Measurements from ENCODE around the gene KCND2. TPM values are rescaled to one million over a fixed set of nuclear protein-coding genes. Genes with fewer than 3 reads are reported as not detected.
"Not testable (repeated sequence)": the region's sequence is repeated elsewhere in the genome, so short reads cannot be mapped to it uniquely, and the experiment has no call there.

The KCND2 gene
- total and polyA plus RNA-seq, 12 donors, result 0.04 to 0.64 (median 0.16) TPM; not detected in 4

DNA sequence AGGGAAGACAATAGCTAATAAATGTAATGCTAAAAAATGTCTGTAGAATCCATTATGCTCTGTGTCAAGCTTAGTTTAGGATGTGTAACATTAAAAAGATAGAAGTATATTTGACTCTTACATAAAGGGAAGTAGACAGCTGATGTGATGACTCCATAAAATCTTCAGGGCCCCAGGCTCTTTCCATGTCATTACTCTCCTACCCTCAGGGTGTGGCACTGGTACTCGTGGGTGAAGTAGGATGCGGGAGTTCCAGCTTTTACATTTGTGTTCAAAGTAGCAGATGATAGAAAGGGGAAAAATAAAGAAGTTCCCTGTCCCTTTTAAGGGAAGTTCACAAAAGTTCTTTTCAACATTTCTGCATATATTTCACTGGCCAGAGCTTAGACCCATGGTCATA is 427.8 kb downstream of the KCND2 start:
- TF ChIP-seq CTCF (IDR thresholded peaks at IDR 0.05), result no peak
- ATAC-seq (no peak), DNase-seq (no peak)
- intact Hi-C loops (cut with DNase I), result no loop called here
- Histone ChIP-seq H3K36me3 (no peaks in the 10 kb centered on the region), H3K9me3 (peaks cover 0 to 14% (median 0%) of the 10 kb centered on the region in 11 donors), H3K4me3 (no peak overlapping the region), H3K27ac (no peak overlapping the region), H3K4me1 (peaks cover 0 to 4% (median 0%) of the 10 kb centered on the region in 9 donors), H3K27me3 (no peaks in the 10 kb centered on the region)
- 89 to 91% methylated on average over 2 of the region's 2 CpGs for WGBS, 2 donors

DNA sequence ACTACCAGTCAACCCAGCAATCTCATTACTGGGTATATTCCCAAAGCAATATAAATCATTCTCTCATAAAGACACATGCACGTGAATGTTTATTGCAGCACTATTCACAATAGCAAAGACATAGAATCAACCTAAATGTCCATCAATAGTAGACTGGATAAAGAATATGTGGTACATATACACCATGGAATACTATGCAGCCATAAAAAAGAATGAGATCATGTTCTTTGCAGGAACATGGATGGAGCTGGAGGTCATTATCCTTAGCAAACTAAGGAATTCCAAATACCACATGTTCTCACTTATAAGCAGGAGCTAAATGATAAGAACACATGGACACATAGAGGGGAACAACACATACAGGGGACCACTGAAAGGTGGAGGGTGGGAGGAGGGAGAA is 429.4 kb downstream of the KCND2 start:
- H3K4me1 ChIP-seq; H3K36me3 ChIP-seq; H3K9me3 ChIP-seq; ATAC-seq; H3K27me3 ChIP-seq; H3K4me3 ChIP-seq; H3K27ac ChIP-seq; intact Hi-C loops (cut with DNase I); DNase-seq: not testable (repeated sequence)
- 89 to 91% methylated on average over 1 of the region's 1 CpG for WGBS, 2 donors

DNA sequence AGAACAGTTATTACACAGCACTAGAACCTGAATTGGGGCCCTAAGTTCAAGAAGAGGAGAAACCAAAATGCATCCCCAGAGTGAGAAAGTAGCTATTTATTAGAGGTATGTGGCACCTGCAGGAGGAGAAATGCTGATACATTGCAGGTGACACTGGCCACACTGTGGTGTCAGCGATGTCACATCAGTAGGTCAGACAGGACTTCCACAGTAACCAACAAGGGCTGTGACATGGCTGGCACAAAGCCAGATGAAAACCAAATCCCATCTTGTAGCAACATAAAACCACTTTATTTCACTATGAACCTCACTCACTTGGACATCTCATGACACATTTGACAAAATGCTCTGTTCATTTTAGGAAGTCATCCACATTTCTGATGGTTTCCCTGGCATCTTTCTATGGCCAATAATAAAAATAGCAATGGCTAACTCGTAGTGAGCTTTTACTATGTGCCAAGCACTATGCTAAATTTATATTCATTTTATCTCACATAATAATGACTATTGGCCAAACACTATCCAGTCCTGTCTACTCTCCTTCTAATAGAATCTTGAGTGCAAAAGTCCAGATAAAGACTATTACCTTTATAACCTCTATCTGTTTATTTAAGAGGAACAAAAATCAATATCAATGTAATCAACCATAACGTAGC is 430.7 kb downstream of the KCND2 start:
- Histone ChIP-seq H3K36me3 (no peaks in the 10 kb centered on the region), H3K4me3 (no peak overlapping the region), H3K27ac (no peak overlapping the region), H3K9me3 (peaks cover 0 to 6% (median 0%) of the 10 kb centered on the region in 11 donors), H3K27me3 (no peaks in the 10 kb centered on the region), H3K4me1 (peaks cover 0 to 4% (median 0%) of the 10 kb centered on the region in 9 donors)
- intact Hi-C loops (cut with DNase I), result no loop called here
- no peak for DNase-seq
- 36 to 44% methylated on average over 3 of the region's 3 CpGs for WGBS, 2 donors
- no peak for TF ChIP-seq CTCF (IDR thresholded peaks at IDR 0.05)
- ATAC-seq, result no peak

GRCh38 chr7:120709252-120709971 is 436.4 kb downstream of the KCND2 start:
- DNase-seq, result no peak
- Histone ChIP-seq H3K36me3 (no peaks in the 10 kb centered on the region), H3K4me3 (no peak overlapping the region), H3K4me1 (no peaks in the 10 kb centered on the region), H3K9me3 (no peaks in the 10 kb centered on the region), H3K27me3 (no peaks in the 10 kb centered on the region), H3K27ac (no peak overlapping the region)
- no peak for TF ChIP-seq CTCF (IDR thresholded peaks at IDR 0.05)
- intact Hi-C loops (cut with DNase I), result no loop called here
- ATAC-seq, result no peak
- 47 to 62% methylated on average over 1 of the region's 1 CpG for WGBS, 2 donors

GRCh38 chr7:120709972-120710320 is 437.0 kb downstream of the KCND2 start:
- DNase-seq (no peak), ATAC-seq (no peak)
- Histone ChIP-seq H3K4me1 (no peaks in the 10 kb centered on the region), H3K27me3 (no peaks in the 10 kb centered on the region), H3K27ac (no peak overlapping the region), H3K36me3 (no peaks in the 10 kb centered on the region), H3K9me3 (no peaks in the 10 kb centered on the region), H3K4me3 (no peak overlapping the region)
- no peak for TF ChIP-seq CTCF (IDR thresholded peaks at IDR 0.05)
- whole genome bisulfite sequencing, 2 donors, result 68 to 74% methylated on average over 1 of the region's 1 CpG
- intact Hi-C loops (cut with DNase I), result no loop called here

Measured in heart right ventricle (tissue), 16 donors.